Inflammatory macrophage treated with lipopolysaccharide for 1 hour (primary cell): ENCODE measurements around the gene CORO1C.

Source experiments
- DNase-seq, 2 donors: peaks; one replicate each; pipeline ENCODE4 v3.0.0-alpha.2; 2020 to 2022

CORO1C gene

DNA sequence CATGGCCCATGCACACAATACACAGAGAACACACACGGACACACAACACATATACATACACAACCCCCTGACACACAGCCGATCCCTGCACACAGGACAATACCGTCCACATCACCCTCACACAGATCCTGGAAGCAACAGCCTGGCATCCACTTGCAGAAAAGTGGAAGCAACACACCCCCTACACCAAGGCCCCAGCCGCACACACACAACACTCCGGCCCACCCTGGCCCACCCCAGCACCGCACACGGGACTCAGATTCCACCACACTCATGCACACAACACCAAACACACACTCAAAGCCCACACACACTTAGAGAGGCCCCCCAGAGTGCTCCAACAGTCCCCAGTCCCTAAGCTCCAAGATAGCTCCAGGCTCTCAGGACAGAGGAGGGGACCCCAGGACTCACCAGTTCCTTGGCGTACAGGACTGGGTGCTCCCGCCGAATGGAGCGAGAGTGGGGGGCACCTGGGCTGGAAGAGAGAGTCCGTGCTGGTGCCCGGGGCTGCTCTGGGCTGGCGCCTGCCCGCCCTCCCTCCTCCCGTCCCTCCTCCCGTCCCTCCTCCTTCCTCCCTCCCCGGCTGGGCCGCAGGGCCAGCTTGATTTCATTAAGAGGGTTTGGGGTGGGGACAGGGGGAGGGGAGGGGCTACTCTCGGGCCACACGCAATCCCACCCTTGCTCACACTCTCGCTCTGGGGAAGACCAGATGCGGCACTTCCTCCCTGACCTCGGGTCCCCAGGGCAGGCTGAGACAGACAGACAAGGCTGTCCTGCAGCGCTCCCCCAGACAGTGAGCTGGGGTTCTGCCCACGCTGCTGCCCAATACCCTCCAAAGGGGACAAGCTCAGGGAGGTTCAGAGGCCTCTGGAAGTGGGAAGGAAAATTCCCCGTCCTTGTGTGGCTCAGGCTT lies 133.5 kb downstream of the CORO1C start, which contains the start of gene TMEM119:
Gene TMEM119, minus strand, starts transcription at position 526 of the 913 bp plus-strand sequence. CDS start 5,701 bp downstream, outside the sequence.
- no peak for DNase-seq

- no peak for DNase-seq
Observed at GRCh38 chr12:108596854-108597558, 134.3 kb downstream of the CORO1C start.

- no peak for DNase-seq
Observed at GRCh38 chr12:108595711-108596647, 135.3 kb downstream of the CORO1C start.
